IMR-90 (cell line): ENCODE results near the gene EFNA5. TPM values are rescaled to one million over a fixed set of nuclear protein-coding genes. Genes with fewer than 3 reads are reported as not detected.

ENCODE experiments used
- ATAC-seq: fragments of 200-7000 bp; cut with Tn5 transposase; 2 replicates; pipeline ENCODE4 v1.9.1; 2020; ENCODE audit warnings: low read depth, mild to moderate bottlenecking, moderate library complexity
- BruUV-seq: library from RNA; stranded (reverse); fragments of 400-500 nt; replicated peaks from 2 replicates; lab custom pipeline; 2021; lab: Mats Ljungman, UMichigan
- CTCF ChIA-PET: fragments of 300-600 bp; formaldehyde crosslinking; extraction: SDS; loops from one replicate; lab custom pipeline; 2021; ENCODE audit warnings: antibody characterized with exemption; lab: Yijun Ruan, JAX
- POLR2A ChIA-PET: fragments of 300-600 bp; sonication (Branson Sonifier 250); formaldehyde crosslinking; loops from one replicate; lab custom pipeline; 2022; ENCODE audit warnings: antibody characterized with exemption; ENCODE audit not compliant: unreplicated experiment; lab: Charles Lee
- DNase-seq: peaks from one replicate; pipeline ENCODE4 v3.0.0; 2013
- H2AFZ ChIP-seq: replicated peaks from 2 replicates; pipeline ENCODE3; 2013; ENCODE audit warnings: low read length, mild to moderate bottlenecking; ENCODE audit not compliant: poor library complexity
- H2AK5ac ChIP-seq: 2 replicates; pipeline ENCODE4 v1.6.1; 2013; ENCODE audit warnings: low read depth, low read length, inconsistent platforms
- H2AK9ac ChIP-seq: replicated peaks from 2 replicates; pipeline ENCODE3; 2013; ENCODE audit warnings: mild to moderate bottlenecking, low read depth, low read length, moderate library complexity; ENCODE audit not compliant: poor library complexity
- H2BK120ac ChIP-seq: 2 replicates; pipeline ENCODE4 v1.6.1; 2013; ENCODE audit warnings: low read depth, low read length, inconsistent platforms
- H2BK15ac ChIP-seq: 3 replicates; pipeline ENCODE4 v1.6.1; 2013; ENCODE audit warnings: low read depth, low read length, inconsistent platforms
- H2BK20ac ChIP-seq: 2 replicates; pipeline ENCODE4 v1.6.1; 2013; ENCODE audit warnings: low read depth, mild to moderate bottlenecking, inconsistent platforms, low read length, moderate library complexity
- H2BK5ac ChIP-seq: 2 replicates; pipeline ENCODE4 v1.6.1; 2013; ENCODE audit warnings: mild to moderate bottlenecking, low read depth, low read length, inconsistent platforms; ENCODE audit not compliant: poor library complexity, severe bottlenecking
- H3K14ac ChIP-seq: replicated peaks from 2 replicates; pipeline ENCODE4 v1.6.1; 2013; ENCODE audit warnings: low read depth, low read length, inconsistent platforms
- H3K18ac ChIP-seq: 2 replicates; pipeline ENCODE4 v1.6.1; 2013; ENCODE audit warnings: low read depth, low read length, control low read depth
- H3K23ac ChIP-seq: 2 replicates; pipeline ENCODE4 v1.6.1; 2013; ENCODE audit warnings: low read depth, low read length, inconsistent platforms
- H3K27ac ChIP-seq: 2 replicates; pipeline ENCODE4 v1.5.1; 2013; ENCODE audit warnings: mild to moderate bottlenecking, control low read depth, low read length; ENCODE audit not compliant: insufficient read depth
- H3K27me3 ChIP-seq: 2 replicates; pipeline ENCODE4 v1.6.1; 2013; ENCODE audit warnings: low read length; ENCODE audit not compliant: control insufficient read depth, insufficient read depth
- H3K36me3 ChIP-seq: 2 replicates; pipeline ENCODE4 v1.6.1; 2013; ENCODE audit warnings: low read length, mixed read lengths; ENCODE audit not compliant: control insufficient read depth, insufficient read depth
- H3K4ac ChIP-seq: 2 replicates; pipeline ENCODE4 v1.6.1; 2013; ENCODE audit warnings: low read depth, low read length, inconsistent platforms
- H3K4me1 ChIP-seq: 2 replicates; pipeline ENCODE4 v1.6.1; 2013; ENCODE audit warnings: low read length, mixed read lengths; ENCODE audit not compliant: control insufficient read depth, insufficient read depth
- H3K4me2 ChIP-seq: 2 replicates; pipeline ENCODE4 v1.6.1; 2013; ENCODE audit warnings: low read depth, mild to moderate bottlenecking, control low read depth, low read length, moderate library complexity
- H3K4me3 ChIP-seq: 2 replicates; pipeline ENCODE4 v1.5.1; 2013; ENCODE audit warnings: low read depth, mild to moderate bottlenecking, control low read depth, low read length, moderate library complexity; ENCODE audit not compliant: insufficient read depth
- H3K56ac ChIP-seq: 2 replicates; pipeline ENCODE4 v1.6.1; 2013; ENCODE audit warnings: low read length, inconsistent platforms; ENCODE audit not compliant: insufficient read depth; ENCODE audit errors: extremely low read depth
- H3K79me1 ChIP-seq, 2 experiments: 2 replicates each; pipeline ENCODE4 v1.6.1; 2013; ENCODE audit warnings: low read length in 2 of 2, inconsistent platforms in 1 of 2, low read depth in 1 of 2
- H3K9ac ChIP-seq: 2 replicates; pipeline ENCODE4 v1.6.1; 2013; ENCODE audit warnings: low read depth, low read length, control low read depth
- H3K9me1 ChIP-seq: 2 replicates; pipeline ENCODE4 v1.6.1; 2013; ENCODE audit warnings: low read length, inconsistent platforms; ENCODE audit not compliant: insufficient read depth
- H3K9me3 ChIP-seq: 2 replicates; pipeline ENCODE4 v1.6.1; 2013; ENCODE audit warnings: low read length; ENCODE audit not compliant: control insufficient read depth, insufficient read depth
- H4K20me1 ChIP-seq: 2 replicates; pipeline ENCODE4 v1.6.1; 2013; ENCODE audit warnings: low read length, inconsistent platforms; ENCODE audit not compliant: insufficient read depth
- H4K5ac ChIP-seq: 2 replicates; pipeline ENCODE4 v1.6.1; 2013; ENCODE audit warnings: mild to moderate bottlenecking, low read depth, low read length, control low read depth
- H4K8ac ChIP-seq, 2 experiments: 2 replicates each; pipeline ENCODE4 v1.6.1; 2013; ENCODE audit warnings: low read depth in 2 of 2, low read length in 2 of 2, control low read depth in 1 of 2, inconsistent platforms in 1 of 2
- H4K91ac ChIP-seq: 2 replicates; pipeline ENCODE4 v1.6.1; 2013; ENCODE audit warnings: low read depth, low read length, inconsistent platforms; ENCODE audit not compliant: insufficient read depth
- BHLHE40 ChIP-seq: fragments of 150-350 bp; IDR thresholded peaks from 2 replicates; pipeline ENCODE4 v1.6.1; 2016; ENCODE audit warnings: mild to moderate bottlenecking, low read depth, low read length
- CEBPB ChIP-seq: IDR thresholded peaks from 2 replicates; pipeline ENCODE4 v1.6.1; 2012; ENCODE audit warnings: low read depth, low read length, improper control_type of control experiment
- CHD1 ChIP-seq: IDR thresholded peaks from 2 replicates; pipeline ENCODE4 v1.6.1; 2012; ENCODE audit warnings: low read depth, low read length, improper control_type of control experiment
- CTCF ChIP-seq: conservative IDR thresholded peaks from 2 replicates; pipeline ENCODE4 v1.5.1; 2012; ENCODE audit warnings: mild to moderate bottlenecking, low read depth, low read length, improper control_type of control experiment
- ELK1 ChIP-seq: fragments of 150-350 bp; IDR thresholded peaks from 2 replicates; pipeline ENCODE4 v1.6.1; 2016; ENCODE audit warnings: low read depth, mild to moderate bottlenecking, low read length, moderate library complexity, borderline replicate concordance
- FOS ChIP-seq: fragments of 150-350 bp; IDR thresholded peaks from 2 replicates; pipeline ENCODE4 v1.6.1; 2016; ENCODE audit warnings: low read depth, low read length
- MAFK ChIP-seq: IDR thresholded peaks from 2 replicates; pipeline ENCODE4 v1.6.1; 2012; ENCODE audit warnings: low read depth, low read length, improper control_type of control experiment
- MAZ ChIP-seq: IDR thresholded peaks from 2 replicates; pipeline ENCODE4 v1.6.1; 2012; ENCODE audit warnings: low read depth, mild to moderate bottlenecking, low read length, improper control_type of control experiment, moderate library complexity, borderline replicate concordance
- MXI1 ChIP-seq: IDR thresholded peaks from 2 replicates; pipeline ENCODE4 v1.6.1; 2012; ENCODE audit warnings: low read depth, mild to moderate bottlenecking, low read length, moderate library complexity, borderline replicate concordance
- NFE2L2 ChIP-seq: fragments of 150-350 bp; IDR thresholded peaks from 2 replicates; pipeline ENCODE4 v1.6.1; 2016; ENCODE audit warnings: low read depth, mild to moderate bottlenecking, low read length
- POLR2A ChIP-seq: IDR thresholded peaks from 2 replicates; pipeline ENCODE4 v1.6.1; 2012; ENCODE audit warnings: mild to moderate bottlenecking, low read depth, low read length
- RAD21 ChIP-seq: IDR thresholded peaks from 2 replicates; pipeline ENCODE4 v1.6.1; 2012; ENCODE audit warnings: low read length, improper control_type of control experiment
- RCOR1 ChIP-seq: IDR thresholded peaks from 2 replicates; pipeline ENCODE4 v1.6.1; 2012; ENCODE audit warnings: mild to moderate bottlenecking, low read length, improper control_type of control experiment; ENCODE audit not compliant: insufficient replicate concordance
- RFX5 ChIP-seq: IDR thresholded peaks from 2 replicates; pipeline ENCODE4 v1.8.0; 2012; ENCODE audit warnings: low read depth, mild to moderate bottlenecking, low read length, moderate library complexity
- SMC3 ChIP-seq: fragments of 150-350 bp; IDR thresholded peaks from 2 replicates; pipeline ENCODE4 v1.6.1; 2016; ENCODE audit warnings: low read depth, mild to moderate bottlenecking, antibody characterized with exemption, low read length, moderate library complexity
- USF2 ChIP-seq: fragments of 150-350 bp; IDR thresholded peaks from 2 replicates; pipeline ENCODE4 v1.6.1; 2017; ENCODE audit warnings: mild to moderate bottlenecking, antibody characterized with exemption, low read length, low read depth
- dilution Hi-C: fragments of 300-500 bp; cut with HindIII; formaldehyde crosslinking; loops from one replicate; pipeline ENCODE4 v1.14.3; 2018; ENCODE audit warnings: low sequenced_read_pairs; ENCODE audit not compliant: unreplicated experiment
- in situ Hi-C: fragments of 300-500 bp; cut with MboI; formaldehyde crosslinking; loops from 3 replicates; pipeline ENCODE4 v1.14.3; 2019; ENCODE audit warnings: low sequenced_read_pairs, inconsistent platforms, mixed read lengths
- intact Hi-C: fragments of 100-400 bp; cut with micrococcal nuclease; formaldehyde crosslinking; loops from 2 replicates; pipeline ENCODE4 v1.10.0; 2022
- polyA plus RNA-seq, 3 experiments: library from polyadenylated mRNA; depleted of rRNA; stranded (reverse); fragments of >200 nt; gene quantifications; 2 replicates each; pipeline ENCODE4 v1.2.3, GENCODE V29; 2012; ENCODE audit warnings: low replicate concordance in 1 of 3
- total RNA-seq: library from RNA; depleted of rRNA; stranded (reverse); fragments of >200 nt; gene quantifications from 2 replicates; pipeline ENCODE4 v1.2.3, GENCODE V29; 2012

The EFNA5 gene
- total and polyA plus RNA-seq, 2 of the 4 experiments (the other 2 are of a cell fraction), result 1.5 to 1.6 TPM

- BruUV-seq, result no TSS peak
- intact Hi-C loops, result no loop called here
- H3K18ac ChIP-seq, result no peak overlapping the region
- no peaks in the 10 kb centered on the region for H3K9me3 ChIP-seq
- CTCF ChIA-PET, result no interaction called here
- H2AFZ ChIP-seq, result no peak overlapping the region
- no peak overlapping the region for H2AK9ac ChIP-seq
- TF ChIP-seq POLR2A (no peak), MXI1 (no peak), BHLHE40 (no peak), RFX5 (no peak), MAFK (no peak), MAZ (no peak), CTCF (no peak), NFE2L2 (no peak), USF2 (no peak), ELK1 (no peak), CHD1 (no peak), CEBPB (no peak), RAD21 (no peak), FOS (no peak), SMC3 (no peak), RCOR1 (no peak)
- H3K36me3 ChIP-seq, result no peaks in the 10 kb centered on the region
- no peak overlapping the region for H4K5ac ChIP-seq
- DNase-seq (no peak), ATAC-seq (no peak)
- no peak overlapping the region for H2BK120ac ChIP-seq
- dilution Hi-C loops, result no loop called here
- H4K8ac ChIP-seq, result no peak overlapping the region
- H4K20me1 ChIP-seq, result no peaks in the 10 kb centered on the region
- 0 out of 4 replicates have a peak, but pooled peaks cover 0 to 3% of the 10 kb centered on the region in 2 experiments for H3K79me1 ChIP-seq
- no peak overlapping the region for H3K27ac ChIP-seq
- H3K27me3 ChIP-seq, result no peaks in the 10 kb centered on the region
- no peak overlapping the region for H3K9ac ChIP-seq
- no peak overlapping the region for H2BK5ac ChIP-seq
- H2BK20ac ChIP-seq, result no peak overlapping the region
- H2BK15ac ChIP-seq, result no peak overlapping the region
- no peaks in the 10 kb centered on the region; the same call in 1 of the 2 replicates for H3K9me1 ChIP-seq
- H3K4ac ChIP-seq, result no peak overlapping the region
- no peak overlapping the region for H3K23ac ChIP-seq
- POLR2A ChIA-PET, result no interaction called here
- H3K4me3 ChIP-seq, result no peak overlapping the region
- in situ Hi-C loops, result no loop called here
- peaks cover 2% of the 10 kb centered on the region for H3K4me1 ChIP-seq
- H2AK5ac ChIP-seq, result no peak overlapping the region
- no peak overlapping the region for H3K56ac ChIP-seq
- no peak overlapping the region for H3K4me2 ChIP-seq
- H4K91ac ChIP-seq, result no peak overlapping the region
- H3K14ac ChIP-seq, result no peak overlapping the region
These were observed 193.2 kb downstream of the EFNA5 start for GRCh38 chr5:107477492-107477891.
